HepG2 (cell line): Measurements from ENCODE around the gene CERS4. TPM values are rescaled to one million over a fixed set of nuclear protein-coding genes. Genes with fewer than 3 reads are reported as not detected.

ENCODE experiments used
- ASH2L ChIP-seq: fragments of 300-600, 200-600 bp; sonication (generic); IDR thresholded peaks from 2 replicates; pipeline ENCODE4 v1.7.0; 2017; ENCODE audit warnings: low read depth, mild to moderate bottlenecking, moderate library complexity, mixed read lengths, low read length; ENCODE audit not compliant: insufficient read length
- BCL3 ChIP-seq: sonication (generic); formaldehyde crosslinking; IDR thresholded peaks from 2 replicates; pipeline ENCODE4 v1.5.1; 2020; ENCODE audit warnings: mild to moderate bottlenecking, missing genetic modification reagents, moderate library complexity
- BORCS8-MEF2B ChIP-seq: sonication (generic); formaldehyde crosslinking; IDR thresholded peaks from 2 replicates; pipeline ENCODE4 v1.8.0; 2022; ENCODE audit warnings: mild to moderate bottlenecking, missing genetic modification reagents
- CCAR2 ChIP-seq: fragments of 200-400 bp; formaldehyde crosslinking; optimal IDR thresholded peaks from 2 replicates; pipeline ENCODE3; 2018; ENCODE audit warnings: low read depth, mild to moderate bottlenecking, low read length, moderate library complexity
- DNMT1 ChIP-seq: sonication (generic); formaldehyde crosslinking; IDR thresholded peaks from 2 replicates; pipeline ENCODE4 v1.5.1; 2020; ENCODE audit warnings: mild to moderate bottlenecking, missing genetic modification reagents
- GFI1 ChIP-seq: sonication (generic); formaldehyde crosslinking; IDR thresholded peaks from 2 replicates; pipeline ENCODE4 v1.5.0; 2020; ENCODE audit warnings: missing genetic modification reagents, mild to moderate bottlenecking, borderline replicate concordance
- KDM5B ChIP-seq: sonication (generic); formaldehyde crosslinking; IDR thresholded peaks from 2 replicates; pipeline ENCODE4 v1.4.0; 2020; ENCODE audit warnings: missing genetic modification reagents, mild to moderate bottlenecking, borderline replicate concordance
- KLF16 ChIP-seq, 2 experiments: sonication (generic) in 1 of 2; formaldehyde crosslinking in 1 of 2; IDR thresholded peaks; 2 replicates each; pipeline versions ENCODE4 v1.6.1 to v1.8.0; 2016 to 2023; ENCODE audit warnings: missing genetic modification reagents in 2 of 2, missing compliant biosample characterization in 1 of 2
- KMT2B ChIP-seq: IDR thresholded peaks from 2 replicates; pipeline ENCODE4 v1.6.1; 2016; ENCODE audit warnings: missing genetic modification reagents, missing compliant biosample characterization
- NR0B2 ChIP-seq: sonication (generic); formaldehyde crosslinking; IDR thresholded peaks from 2 replicates; pipeline ENCODE4 v1.4.0; 2020; ENCODE audit warnings: mild to moderate bottlenecking, missing genetic modification reagents
- PBX3 ChIP-seq: sonication (generic); formaldehyde crosslinking; IDR thresholded peaks from 2 replicates; pipeline ENCODE4 v1.8.1; 2023; ENCODE audit warnings: missing genetic modification reagents, inconsistent platforms, borderline replicate concordance
- SMAD9 ChIP-seq: sonication (generic); formaldehyde crosslinking; IDR thresholded peaks from 2 replicates; pipeline ENCODE4 v1.5.1; 2020; ENCODE audit warnings: mild to moderate bottlenecking, missing genetic modification reagents
- ZFY ChIP-seq: sonication (generic); formaldehyde crosslinking; IDR thresholded peaks from 2 replicates; pipeline ENCODE4 v1.4.0; 2020; ENCODE audit warnings: missing genetic modification reagents
- ZNF10 ChIP-seq: sonication (generic); formaldehyde crosslinking; IDR thresholded peaks from 2 replicates; pipeline ENCODE4 v1.4.0; 2020; ENCODE audit warnings: mild to moderate bottlenecking, low read depth, missing genetic modification reagents, borderline replicate concordance
- ZNF160 ChIP-seq: sonication (generic); formaldehyde crosslinking; IDR thresholded peaks from 2 replicates; pipeline ENCODE4 v1.8.0; 2022; ENCODE audit warnings: mild to moderate bottlenecking, inconsistent platforms, missing genetic modification reagents
- ZNF354B ChIP-seq: sonication (generic); formaldehyde crosslinking; IDR thresholded peaks from 2 replicates; pipeline ENCODE4 v1.8.0; 2022; ENCODE audit warnings: mild to moderate bottlenecking, missing genetic modification reagents
- ZNF367 ChIP-seq: sonication (generic); formaldehyde crosslinking; IDR thresholded peaks from 2 replicates; pipeline ENCODE4 v1.4.0; 2020; ENCODE audit warnings: missing genetic modification reagents, borderline replicate concordance
- ZNF503 ChIP-seq: sonication (generic); formaldehyde crosslinking; IDR thresholded peaks from 2 replicates; pipeline ENCODE4 v1.4.0; 2020; ENCODE audit warnings: missing genetic modification reagents
- ZNF597 ChIP-seq: sonication (generic); formaldehyde crosslinking; IDR thresholded peaks from 2 replicates; pipeline ENCODE4 v1.5.0; 2020; ENCODE audit warnings: missing genetic modification reagents
- ZNF619 ChIP-seq: sonication (generic); formaldehyde crosslinking; IDR thresholded peaks from 2 replicates; pipeline ENCODE4 v1.4.0; 2020; ENCODE audit warnings: mild to moderate bottlenecking, missing genetic modification reagents
- ZNF720 ChIP-seq: sonication (generic); formaldehyde crosslinking; IDR thresholded peaks from 2 replicates; pipeline ENCODE4 v1.4.0; 2020; ENCODE audit warnings: missing genetic modification reagents
- polyA plus RNA-seq, 8 experiments: library from polyadenylated mRNA; depleted of rRNA in 3 of 8; stranded (reverse) in 7 of 8; unstranded in 1 of 8; fragments of >200 nt; fragmentation: Illumina TruSeq in 4 of 8; extraction: Trizol in 4 of 8; gene quantifications; 2 replicates each; pipeline versions ENCODE4 v1.2.1 to v1.2.3, GENCODE V29; 2011 to 2016; ENCODE audit warnings: low read depth in 4 of 8, missing spikeins in 1 of 8, mixed read lengths in 1 of 8; ENCODE audit not compliant: insufficient read depth in 1 of 8
- total RNA-seq, 5 experiments: library from RNA; depleted of rRNA; stranded (reverse); fragments of >200 nt; fragmentation: Illumina TruSeq; extraction: Trizol; gene quantifications; 2 replicates each; pipeline ENCODE4 v1.2.3, GENCODE V29; 2016; ENCODE audit warnings: low read depth in 1 of 5

The CERS4 gene
- total and polyA plus RNA-seq, 2 of the 13 experiments (the other 11 are each of a cell fraction or from before 2014, with no cell fraction given): 74.7 to 83.5 TPM

- TF ChIP-seq KDM5B: no peak; the same call in 1 of the 2 replicates
- no peak for TF ChIP-seq GFI1 (CRISPR knock-in tag)
- 0 out of 2 replicates have a peak, but pooled peaks have one; percentile 41 for TF ChIP-seq KMT2B
- TF ChIP-seq KLF16 (CRISPR knock-in tag; IDR thresholded peaks at IDR 0.05): no peak; a peak in 1 of 4 replicates
- no peak for TF ChIP-seq ZNF354B (CRISPR knock-in tag)
- TF ChIP-seq ZNF367 (CRISPR knock-in tag): no peak
- no peak for TF ChIP-seq NR0B2 (CRISPR knock-in tag)
- TF ChIP-seq ZNF503 (CRISPR knock-in tag): no peak
- no peak for TF ChIP-seq DNMT1
- no peak for TF ChIP-seq BCL3 (CRISPR knock-in tag)
- no peak for TF ChIP-seq ZNF597 (CRISPR knock-in tag)
- no peak for TF ChIP-seq ZNF720
- peak; percentile 49 for TF ChIP-seq ASH2L
- no peak for TF ChIP-seq ZNF160
- TF ChIP-seq BORCS8-MEF2B (CRISPR knock-in tag): 0 out of 2 replicates have a peak, but pooled peaks have one; percentile 18
- TF ChIP-seq ZFY (CRISPR knock-in tag): peak; percentile 66; the same call in 1 of the 2 replicates
- no peak for TF ChIP-seq CCAR2
- TF ChIP-seq SMAD9: no peak
- no peak for TF ChIP-seq ZNF619
- no peak for TF ChIP-seq ZNF10
- no peak for TF ChIP-seq PBX3 (CRISPR knock-in tag)
These were observed 550 bp downstream of the CERS4 start (continued) for GRCh38 chr19:8209462-8210378.
